Measurements from ENCODE around the gene BTBD9.
A peak's percentile ranks its signal among the peaks of the same experiment; 100 is the strongest.
"Not testable (repeated sequence)": the region's sequence is repeated elsewhere in the genome, so short reads cannot be mapped to it uniquely, and the experiment has no call there.

The BTBD9 gene

GRCh38 chr6:38648629-38649028, 8.9 kb upstream of the BTBD9 start:
- no peak for DNase-seq

GRCh38 chr6:38646166-38646878, 6.6 kb upstream of the BTBD9 start:
- no peak for DNase-seq

GRCh38 chr6:38644951-38645350, 5.2 kb upstream of the BTBD9 start:
- no peak for DNase-seq

GRCh38 chr6:38640216-38640909, 634 bp upstream of the BTBD9 start:
- no peak for DNase-seq

- DNase-seq: peak; percentile 42
Observed at GRCh38 chr6:38638941-38639497, 710 bp downstream of the BTBD9 start.

GRCh38 chr6:38637756-38638155, 2.0 kb downstream of the BTBD9 start:
- DNase-seq: no peak

- no peak for DNase-seq
Observed at GRCh38 chr6:38636027-38636426, 3.7 kb downstream of the BTBD9 start.

GRCh38 chr6:38634518-38634917, 5.2 kb downstream of the BTBD9 start:
- DNase-seq: no peak

GRCh38 chr6:38632490-38632889, 7.2 kb downstream of the BTBD9 start:
- DNase-seq: no peak

- no peak for DNase-seq
Observed at GRCh38 chr6:38631186-38631783, 8.4 kb downstream of the BTBD9 start.

GRCh38 chr6:38625217-38625616, 14.5 kb downstream of the BTBD9 start:
- no peak for DNase-seq

- DNase-seq: not testable (repeated sequence)
Observed at GRCh38 chr6:38619342-38619741, 20.4 kb downstream of the BTBD9 start.

- not testable (repeated sequence) for DNase-seq
Observed at GRCh38 chr6:38618301-38618700, 21.4 kb downstream of the BTBD9 start.

- no peak for DNase-seq
Observed at GRCh38 chr6:38617856-38618255, 21.9 kb downstream of the BTBD9 start.

- DNase-seq: no peak
Observed at GRCh38 chr6:38612143-38612965, 27.4 kb downstream of the BTBD9 start.

- no peak for DNase-seq
Observed at GRCh38 chr6:38610050-38610625, 29.6 kb downstream of the BTBD9 start.

- peak; percentile 74 for DNase-seq
Observed at GRCh38 chr6:38604700-38605099, 35.0 kb downstream of the BTBD9 start.

GRCh38 chr6:38603966-38604365, 35.8 kb downstream of the BTBD9 start:
- no peak for DNase-seq

- no peak for DNase-seq
Observed at GRCh38 chr6:38603496-38603895, 36.2 kb downstream of the BTBD9 start.

GRCh38 chr6:38599966-38600550, 39.7 kb downstream of the BTBD9 start:
- no peak for DNase-seq

GRCh38 chr6:38599261-38599660, 40.5 kb downstream of the BTBD9 start:
- DNase-seq: no peak

GRCh38 chr6:38593998-38594665, 45.6 kb downstream of the BTBD9 start:
- DNase-seq: no peak

Measured in NCI-H510A treated with DMSO at 0.1 percent for 48 hours (cell line).